WTC11 (cell line): ENCODE measurements around the gene TRMO. TPM values are rescaled to one million over a fixed set of nuclear protein-coding genes. Genes with fewer than 3 reads are reported as not detected.
A peak's percentile ranks its signal among the peaks of the same experiment; 100 is the strongest.

Experiments
- ATAC-seq: fragments of 200-7000 bp; cut with Tn5 transposase; 2 replicates; pipeline ENCODE4 v1.10.0; 2021; ENCODE audit warnings: mild to moderate bottlenecking, moderate library complexity
- CTCF ChIA-PET: fragments of 300-600 bp; sonication (Branson Sonifier 250); formaldehyde crosslinking; loops from one replicate; lab custom pipeline; 2021; ENCODE audit warnings: antibody characterized with exemption; lab: Charles Lee
- POLR2A ChIA-PET: fragments of 350-600 bp; sonication (Branson Sonifier 250); formaldehyde crosslinking; loops from one replicate; lab custom pipeline; 2021; ENCODE audit warnings: antibody characterized with exemption; lab: Charles Lee
- DNase-seq: peaks from one replicate; pipeline ENCODE4 v3.0.0; 2021; ENCODE audit warnings: low spot score
- H3K27ac Mint-ChIP-seq: 2 replicates; pipeline ENCODE4 v1.8.0; 2021; ENCODE audit warnings: mixed read lengths
- H3K27me3 Mint-ChIP-seq: 2 replicates; pipeline ENCODE4 v1.8.0; 2021; ENCODE audit warnings: low read depth, mild to moderate bottlenecking, moderate library complexity, mixed read lengths
- H3K36me3 Mint-ChIP-seq: 2 replicates; pipeline ENCODE4 v1.8.0; 2021; ENCODE audit warnings: mixed read lengths
- H3K4me1 Mint-ChIP-seq: 2 replicates; pipeline ENCODE4 v1.8.0; 2022; ENCODE audit warnings: mixed read lengths
- H3K4me3 Mint-ChIP-seq: 2 replicates; pipeline ENCODE4 v1.8.0; 2021; ENCODE audit warnings: mild to moderate bottlenecking, moderate library complexity, mixed read lengths
- H3K9me3 Mint-ChIP-seq: 2 replicates; pipeline ENCODE4 v1.8.0; 2021; ENCODE audit warnings: mixed read lengths
- CREM ChIP-seq: sonication (generic); formaldehyde crosslinking; IDR thresholded peaks from 2 replicates; pipeline ENCODE4 v1.8.1; 2022; ENCODE audit warnings: mild to moderate bottlenecking, missing genetic modification reagents, moderate library complexity
- EMX1 ChIP-seq: fragments of 250-450 bp; sonication (Bioruptor Pico); IDR thresholded peaks from 2 replicates; pipeline ENCODE4 v1.8.0; 2021; ENCODE audit warnings: mild to moderate bottlenecking
- FOXJ3 ChIP-seq: sonication (generic); formaldehyde crosslinking; IDR thresholded peaks from 2 replicates; pipeline ENCODE4 v1.9.0; 2021; ENCODE audit warnings: missing genetic modification reagents, mild to moderate bottlenecking, borderline replicate concordance
- FOXK1 ChIP-seq: sonication (generic); formaldehyde crosslinking; IDR thresholded peaks from 2 replicates; pipeline ENCODE4 v1.8.0; 2022; ENCODE audit warnings: mild to moderate bottlenecking, moderate library complexity, missing genetic modification reagents
- GRHL2 ChIP-seq: fragments of 250-450 bp; sonication (Bioruptor Pico); IDR thresholded peaks from 2 replicates; pipeline ENCODE4 v1.8.0; 2022; ENCODE audit warnings: mild to moderate bottlenecking, moderate library complexity; ENCODE audit not compliant: insufficient replicate concordance, severe bottlenecking
- HMGA2 ChIP-seq: fragments of 250-450 bp; sonication (Bioruptor Pico); IDR thresholded peaks from 2 replicates; pipeline ENCODE4 v1.4.0; 2021; ENCODE audit warnings: mild to moderate bottlenecking, moderate library complexity
- IRF2 ChIP-seq: sonication (generic); formaldehyde crosslinking; IDR thresholded peaks from 2 replicates; pipeline ENCODE4 v1.8.0; 2022; ENCODE audit warnings: low read depth, missing genetic modification reagents, borderline replicate concordance
- JAZF1 ChIP-seq: fragments of 250-450 bp; sonication (Bioruptor Pico); IDR thresholded peaks from 2 replicates; pipeline ENCODE4 v1.9.0; 2021; ENCODE audit warnings: moderate library complexity, mild to moderate bottlenecking, inconsistent platforms
- KAT7 ChIP-seq: sonication (generic); formaldehyde crosslinking; IDR thresholded peaks from 2 replicates; pipeline ENCODE4 v1.8.1; 2023; ENCODE audit warnings: missing genetic modification reagents, mild to moderate bottlenecking, borderline replicate concordance
- NR2C2 ChIP-seq: sonication (generic); formaldehyde crosslinking; IDR thresholded peaks from 2 replicates; pipeline ENCODE4 v1.8.0; 2022; ENCODE audit warnings: mild to moderate bottlenecking, missing genetic modification reagents
- SOX15 ChIP-seq: fragments of 250-450 bp; sonication (Bioruptor Pico); IDR thresholded peaks from 2 replicates; pipeline ENCODE4 v1.9.0; 2021; ENCODE audit warnings: mild to moderate bottlenecking
- TEAD1 ChIP-seq: sonication (generic); formaldehyde crosslinking; IDR thresholded peaks from 2 replicates; pipeline ENCODE4 v1.8.0; 2022; ENCODE audit warnings: mild to moderate bottlenecking, missing genetic modification reagents
- ZNF121 ChIP-seq: sonication (generic); formaldehyde crosslinking; IDR thresholded peaks from 2 replicates; pipeline ENCODE4 v1.8.0; 2023; ENCODE audit warnings: missing genetic modification reagents
- ZNF138 ChIP-seq: sonication (generic); formaldehyde crosslinking; conservative IDR thresholded peaks from 2 replicates; pipeline ENCODE4 v1.8.1; 2022; ENCODE audit warnings: mild to moderate bottlenecking, moderate library complexity, missing genetic modification reagents
- ZNF263 ChIP-seq: sonication (generic); formaldehyde crosslinking; IDR thresholded peaks from 2 replicates; pipeline ENCODE4 v1.8.1; 2022; ENCODE audit warnings: low read depth, mild to moderate bottlenecking, moderate library complexity, missing genetic modification reagents
- ZNF396 ChIP-seq: fragments of 250-450 bp; sonication (Bioruptor Pico); IDR thresholded peaks from 2 replicates; pipeline ENCODE4 v1.8.0; 2021; ENCODE audit warnings: mild to moderate bottlenecking, moderate library complexity, borderline replicate concordance
- ZNF671 ChIP-seq: fragments of 250-450 bp; sonication (Bioruptor Pico); IDR thresholded peaks from 2 replicates; pipeline ENCODE4 v1.8.0; 2021; ENCODE audit warnings: mild to moderate bottlenecking
- total RNA-seq: library from RNA; stranded (reverse); gene quantifications from 3 replicates; pipeline ENCODE4 v1.2.3, GENCODE V29; 2021
- TF ChIP-seq, protein P1 (sequence below): fragments of 250-450 bp; sonication (Bioruptor Pico); IDR thresholded peaks from 2 replicates; pipeline ENCODE4 v2.1.2; 2022; ENCODE audit warnings: mild to moderate bottlenecking, moderate library complexity
- TF ChIP-seq, protein P2 (sequence below): sonication (generic); formaldehyde crosslinking; IDR thresholded peaks from 2 replicates; pipeline ENCODE4 v1.8.0; 2022; ENCODE audit warnings: missing genetic modification reagents
- TF ChIP-seq, protein P3 (sequence below): sonication (generic); formaldehyde crosslinking; IDR thresholded peaks from 2 replicates; pipeline ENCODE4 v1.8.1; 2023; ENCODE audit warnings: mild to moderate bottlenecking, missing genetic modification reagents
- TF ChIP-seq, protein P4 (sequence below): sonication (generic); formaldehyde crosslinking; IDR thresholded peaks from 2 replicates; pipeline ENCODE4 v1.8.1; 2022; ENCODE audit warnings: mild to moderate bottlenecking, moderate library complexity, missing genetic modification reagents
- TF ChIP-seq, protein P5 (sequence below): sonication (generic); formaldehyde crosslinking; IDR thresholded peaks from 2 replicates; pipeline ENCODE4 v1.8.1; 2023; ENCODE audit warnings: mild to moderate bottlenecking, missing genetic modification reagents, moderate library complexity
- TF ChIP-seq, protein P6 (sequence below): sonication (generic); formaldehyde crosslinking; IDR thresholded peaks from 2 replicates; pipeline ENCODE4 v1.8.1; 2022; ENCODE audit warnings: low read depth, missing genetic modification reagents, borderline replicate concordance
- TF ChIP-seq, protein P7 (sequence below): fragments of 250-450 bp; sonication (Bioruptor Pico); IDR thresholded peaks from 2 replicates; pipeline ENCODE4 v1.9.0; 2021; ENCODE audit warnings: mild to moderate bottlenecking
- TF ChIP-seq, protein P8 (sequence below): sonication (generic); formaldehyde crosslinking; conservative IDR thresholded peaks from 2 replicates; pipeline ENCODE4 v1.8.1; 2022; ENCODE audit warnings: mild to moderate bottlenecking, missing genetic modification reagents

The TRMO gene
- total RNA-seq, 1 experiment from 2014 or later = 4.6 TPM

DNA sequence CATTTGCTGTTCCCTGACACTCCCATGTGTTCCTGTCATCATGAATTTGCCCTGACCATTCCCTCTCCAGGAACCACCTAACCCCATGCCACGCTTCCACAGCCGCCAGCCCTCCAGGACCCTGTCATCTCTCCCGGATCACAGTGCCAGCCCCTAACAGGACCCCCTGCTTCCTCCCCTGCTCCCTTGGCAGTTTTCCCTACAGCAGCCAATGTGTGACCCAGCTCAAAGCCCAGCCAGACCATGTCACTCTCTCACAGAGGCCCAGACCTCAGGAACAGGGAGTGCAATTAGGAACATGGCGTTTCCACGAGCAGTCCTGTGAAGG, 61.2 kb downstream of the TRMO start:
- CTCF ChIA-PET = interaction anchor here (1.4 to 2.3 kb wide), 2 partner anchors 29 to 35 kb away, joined by 4 to 12 read pairs; no protein-coding TSS in a partner anchor
- no peak overlapping the region for H3K4me3 Mint-ChIP-seq

DNA sequence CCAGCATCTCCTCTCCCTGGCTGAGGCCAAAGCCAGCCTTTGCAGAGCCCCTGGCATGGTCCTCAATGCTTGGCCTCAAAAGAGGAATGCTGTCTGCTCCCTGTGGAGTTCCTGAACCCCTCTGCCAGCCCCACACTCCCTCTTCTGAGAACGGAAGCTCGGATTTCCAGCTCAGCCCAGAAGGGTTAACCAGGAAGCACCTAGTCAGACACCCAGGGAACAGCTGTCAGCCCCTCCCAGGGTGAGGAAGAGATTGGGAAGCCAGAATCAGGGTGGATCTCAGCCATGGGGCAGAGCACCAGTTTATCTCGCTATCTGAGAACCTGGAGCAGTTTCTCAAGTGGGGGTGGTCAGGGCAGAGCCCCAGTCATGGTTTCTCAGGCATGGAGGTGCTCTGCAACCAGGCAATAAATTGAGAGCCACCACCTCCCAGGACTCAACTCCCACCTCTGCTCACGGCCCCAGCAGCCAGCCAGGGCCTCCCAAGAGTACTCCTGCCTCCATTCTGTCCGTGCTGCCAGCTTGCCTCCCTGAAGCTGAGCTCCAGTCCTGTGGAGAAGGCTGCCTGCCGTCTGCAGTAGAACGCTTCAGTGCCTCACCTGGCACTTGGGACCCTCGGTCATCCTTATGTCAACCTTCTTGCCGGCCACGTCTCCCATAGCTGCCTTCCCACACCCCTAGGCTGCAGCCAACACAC, 61.7 kb downstream of the TRMO start:
- Mint-ChIP-seq H3K36me3 (0 out of 2 replicates have a peak, but pooled peaks cover 2% of the 10 kb centered on the region), H3K4me3 (no peak overlapping the region), H3K27me3 (peaks cover 94% of the 10 kb centered on the region), H3K4me1 (peaks cover 22% of the 10 kb centered on the region), H3K27ac (no peak overlapping the region)
- ATAC-seq (no peak), DNase-seq (no peak)
- ChIA-PET POLR2A (no interaction called here), CTCF (interaction anchor here (1.4 to 2.3 kb wide), 2 partner anchors 29 to 35 kb away, joined by 4 to 12 read pairs; no protein-coding TSS in a partner anchor)
- no peak for TF ChIP-seq CREM
- TF ChIP-seq, protein P1, sequence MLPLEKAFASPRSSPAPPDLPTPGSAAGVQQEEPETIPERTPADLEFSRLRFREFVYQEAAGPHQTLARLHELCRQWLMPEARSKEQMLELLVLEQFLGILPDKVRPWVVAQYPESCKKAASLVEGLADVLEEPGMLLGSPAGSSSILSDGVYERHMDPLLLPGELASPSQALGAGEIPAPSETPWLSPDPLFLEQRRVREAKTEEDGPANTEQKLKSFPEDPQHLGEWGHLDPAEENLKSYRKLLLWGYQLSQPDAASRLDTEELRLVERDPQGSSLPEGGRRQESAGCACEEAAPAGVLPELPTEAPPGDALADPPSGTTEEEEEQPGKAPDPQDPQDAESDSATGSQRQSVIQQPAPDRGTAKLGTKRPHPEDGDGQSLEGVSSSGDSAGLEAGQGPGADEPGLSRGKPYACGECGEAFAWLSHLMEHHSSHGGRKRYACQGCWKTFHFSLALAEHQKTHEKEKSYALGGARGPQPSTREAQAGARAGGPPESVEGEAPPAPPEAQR = no peak
- no peak for TF ChIP-seq SOX15
- TF ChIP-seq JAZF1 (CRISPR knock-in tag) = no peak
- TF ChIP-seq, protein P2, sequence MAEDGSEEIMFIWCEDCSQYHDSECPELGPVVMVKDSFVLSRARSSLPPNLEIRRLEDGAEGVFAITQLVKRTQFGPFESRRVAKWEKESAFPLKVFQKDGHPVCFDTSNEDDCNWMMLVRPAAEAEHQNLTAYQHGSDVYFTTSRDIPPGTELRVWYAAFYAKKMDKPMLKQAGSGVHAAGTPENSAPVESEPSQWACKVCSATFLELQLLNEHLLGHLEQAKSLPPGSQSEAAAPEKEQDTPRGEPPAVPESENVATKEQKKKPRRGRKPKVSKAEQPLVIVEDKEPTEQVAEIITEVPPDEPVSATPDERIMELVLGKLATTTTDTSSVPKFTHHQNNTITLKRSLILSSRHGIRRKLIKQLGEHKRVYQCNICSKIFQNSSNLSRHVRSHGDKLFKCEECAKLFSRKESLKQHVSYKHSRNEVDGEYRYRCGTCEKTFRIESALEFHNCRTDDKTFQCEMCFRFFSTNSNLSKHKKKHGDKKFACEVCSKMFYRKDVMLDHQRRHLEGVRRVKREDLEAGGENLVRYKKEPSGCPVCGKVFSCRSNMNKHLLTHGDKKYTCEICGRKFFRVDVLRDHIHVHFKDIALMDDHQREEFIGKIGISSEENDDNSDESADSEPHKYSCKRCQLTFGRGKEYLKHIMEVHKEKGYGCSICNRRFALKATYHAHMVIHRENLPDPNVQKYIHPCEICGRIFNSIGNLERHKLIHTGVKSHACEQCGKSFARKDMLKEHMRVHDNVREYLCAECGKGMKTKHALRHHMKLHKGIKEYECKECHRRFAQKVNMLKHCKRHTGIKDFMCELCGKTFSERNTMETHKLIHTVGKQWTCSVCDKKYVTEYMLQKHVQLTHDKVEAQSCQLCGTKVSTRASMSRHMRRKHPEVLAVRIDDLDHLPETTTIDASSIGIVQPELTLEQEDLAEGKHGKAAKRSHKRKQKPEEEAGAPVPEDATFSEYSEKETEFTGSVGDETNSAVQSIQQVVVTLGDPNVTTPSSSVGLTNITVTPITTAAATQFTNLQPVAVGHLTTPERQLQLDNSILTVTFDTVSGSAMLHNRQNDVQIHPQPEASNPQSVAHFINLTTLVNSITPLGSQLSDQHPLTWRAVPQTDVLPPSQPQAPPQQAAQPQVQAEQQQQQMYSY = 0 out of 2 replicates have a peak, but pooled peaks have one; percentile 8
- TF ChIP-seq, protein P3, sequence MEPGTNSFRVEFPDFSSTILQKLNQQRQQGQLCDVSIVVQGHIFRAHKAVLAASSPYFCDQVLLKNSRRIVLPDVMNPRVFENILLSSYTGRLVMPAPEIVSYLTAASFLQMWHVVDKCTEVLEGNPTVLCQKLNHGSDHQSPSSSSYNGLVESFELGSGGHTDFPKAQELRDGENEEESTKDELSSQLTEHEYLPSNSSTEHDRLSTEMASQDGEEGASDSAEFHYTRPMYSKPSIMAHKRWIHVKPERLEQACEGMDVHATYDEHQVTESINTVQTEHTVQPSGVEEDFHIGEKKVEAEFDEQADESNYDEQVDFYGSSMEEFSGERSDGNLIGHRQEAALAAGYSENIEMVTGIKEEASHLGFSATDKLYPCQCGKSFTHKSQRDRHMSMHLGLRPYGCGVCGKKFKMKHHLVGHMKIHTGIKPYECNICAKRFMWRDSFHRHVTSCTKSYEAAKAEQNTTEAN = no peak
- TF ChIP-seq ZNF671 (CRISPR knock-in tag) = no peak
- TF ChIP-seq ZNF138 = no peak
- TF ChIP-seq, all 79 proteins: peak for 1
- peaks cover under 1% of the 10 kb centered on the region; the same call in 1 of the 2 replicates for H3K9me3 Mint-ChIP-seq

More for the DNA sequence above, 61.2 kb downstream of the TRMO start:
- H3K27me3 Mint-ChIP-seq = peaks cover 94% of the 10 kb centered on the region
- no peak for ATAC-seq
- TF ChIP-seq GRHL2 (CRISPR knock-in tag) = no peak
- no peak for TF ChIP-seq ZNF263 (CRISPR knock-in tag)
- TF ChIP-seq, protein P4, sequence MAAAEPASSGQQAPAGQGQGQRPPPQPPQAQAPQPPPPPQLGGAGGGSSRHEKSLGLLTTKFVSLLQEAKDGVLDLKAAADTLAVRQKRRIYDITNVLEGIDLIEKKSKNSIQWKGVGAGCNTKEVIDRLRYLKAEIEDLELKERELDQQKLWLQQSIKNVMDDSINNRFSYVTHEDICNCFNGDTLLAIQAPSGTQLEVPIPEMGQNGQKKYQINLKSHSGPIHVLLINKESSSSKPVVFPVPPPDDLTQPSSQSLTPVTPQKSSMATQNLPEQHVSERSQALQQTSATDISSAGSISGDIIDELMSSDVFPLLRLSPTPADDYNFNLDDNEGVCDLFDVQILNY (CRISPR knock-in tag) = no peak
- TF ChIP-seq NR2C2 (CRISPR knock-in tag) = no peak
- TF ChIP-seq, protein P5, sequence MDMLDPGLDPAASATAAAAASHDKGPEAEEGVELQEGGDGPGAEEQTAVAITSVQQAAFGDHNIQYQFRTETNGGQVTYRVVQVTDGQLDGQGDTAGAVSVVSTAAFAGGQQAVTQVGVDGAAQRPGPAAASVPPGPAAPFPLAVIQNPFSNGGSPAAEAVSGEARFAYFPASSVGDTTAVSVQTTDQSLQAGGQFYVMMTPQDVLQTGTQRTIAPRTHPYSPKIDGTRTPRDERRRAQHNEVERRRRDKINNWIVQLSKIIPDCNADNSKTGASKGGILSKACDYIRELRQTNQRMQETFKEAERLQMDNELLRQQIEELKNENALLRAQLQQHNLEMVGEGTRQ (CRISPR knock-in tag) = no peak
- TF ChIP-seq HMGA2 (CRISPR knock-in tag) = no peak
- no peak for TF ChIP-seq FOXJ3
- no peak for TF ChIP-seq IRF2 (CRISPR knock-in tag)
- TF ChIP-seq, protein P6, sequence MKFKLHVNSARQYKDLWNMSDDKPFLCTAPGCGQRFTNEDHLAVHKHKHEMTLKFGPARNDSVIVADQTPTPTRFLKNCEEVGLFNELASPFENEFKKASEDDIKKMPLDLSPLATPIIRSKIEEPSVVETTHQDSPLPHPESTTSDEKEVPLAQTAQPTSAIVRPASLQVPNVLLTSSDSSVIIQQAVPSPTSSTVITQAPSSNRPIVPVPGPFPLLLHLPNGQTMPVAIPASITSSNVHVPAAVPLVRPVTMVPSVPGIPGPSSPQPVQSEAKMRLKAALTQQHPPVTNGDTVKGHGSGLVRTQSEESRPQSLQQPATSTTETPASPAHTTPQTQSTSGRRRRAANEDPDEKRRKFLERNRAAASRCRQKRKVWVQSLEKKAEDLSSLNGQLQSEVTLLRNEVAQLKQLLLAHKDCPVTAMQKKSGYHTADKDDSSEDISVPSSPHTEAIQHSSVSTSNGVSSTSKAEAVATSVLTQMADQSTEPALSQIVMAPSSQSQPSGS = no peak
- no peak for TF ChIP-seq KAT7 (CRISPR knock-in tag)
- no peak for TF ChIP-seq TEAD1 (CRISPR knock-in tag)
- no peak for TF ChIP-seq ZNF121 (CRISPR knock-in tag)
- no peak for TF ChIP-seq ZNF396 (CRISPR knock-in tag)
- TF ChIP-seq FOXK1 (CRISPR knock-in tag) = no peak
- TF ChIP-seq, protein P7, sequence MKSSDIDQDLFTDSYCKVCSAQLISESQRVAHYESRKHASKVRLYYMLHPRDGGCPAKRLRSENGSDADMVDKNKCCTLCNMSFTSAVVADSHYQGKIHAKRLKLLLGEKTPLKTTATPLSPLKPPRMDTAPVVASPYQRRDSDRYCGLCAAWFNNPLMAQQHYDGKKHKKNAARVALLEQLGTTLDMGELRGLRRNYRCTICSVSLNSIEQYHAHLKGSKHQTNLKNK = no peak
- TF ChIP-seq EMX1 (CRISPR knock-in tag) = no peak
- TF ChIP-seq CREM = no peak
- TF ChIP-seq, protein P8, sequence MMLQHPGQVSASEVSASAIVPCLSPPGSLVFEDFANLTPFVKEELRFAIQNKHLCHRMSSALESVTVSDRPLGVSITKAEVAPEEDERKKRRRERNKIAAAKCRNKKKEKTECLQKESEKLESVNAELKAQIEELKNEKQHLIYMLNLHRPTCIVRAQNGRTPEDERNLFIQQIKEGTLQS (CRISPR knock-in tag) = no peak
- no peak for DNase-seq
- H3K9me3 Mint-ChIP-seq = peaks cover 6% of the 10 kb centered on the region
- POLR2A ChIA-PET = no interaction called here
- peaks cover 3% of the 10 kb centered on the region; the same call in 1 of the 2 replicates for H3K36me3 Mint-ChIP-seq
- peaks cover 19% of the 10 kb centered on the region for H3K4me1 Mint-ChIP-seq
- no peak overlapping the region for H3K27ac Mint-ChIP-seq
